GM06990 (cell line): ENCODE results near the gene LHFPL3.

ENCODE experiments used
- DNase-seq: peaks from one replicate; pipeline ENCODE4 v3.0.0-alpha.2; 2011; ENCODE audit not compliant: insufficient read length; ENCODE audit errors: extremely low read depth
- H3K27me3 ChIP-seq: replicated peaks from 2 replicates; pipeline ENCODE4 v1.6.0; 2011; ENCODE audit warnings: low read length; ENCODE audit not compliant: control insufficient read depth, insufficient read depth
- H3K36me3 ChIP-seq: 2 replicates; pipeline ENCODE4 v1.5.1; 2011; ENCODE audit warnings: low read length; ENCODE audit not compliant: control insufficient read depth, insufficient read depth
- H3K4me3 ChIP-seq: replicated peaks from 2 replicates; pipeline ENCODE4 v1.5.1; 2011; ENCODE audit warnings: low read depth, mild to moderate bottlenecking, control low read depth, low read length
- CTCF ChIP-seq: IDR thresholded peaks from 2 replicates; pipeline ENCODE4 v1.5.1; 2011; ENCODE audit warnings: low read length, control low read depth, mild to moderate bottlenecking, inconsistent platforms; ENCODE audit not compliant: insufficient read depth, poor library complexity, severe bottlenecking

LHFPL3 gene

GRCh38 chr7:104805449-104806317 is 477.3 kb downstream of the LHFPL3 start:
- no peaks in the 10 kb centered on the region for H3K36me3 ChIP-seq
- no peak overlapping the region for H3K4me3 ChIP-seq
- TF ChIP-seq CTCF: no peak
- no peak for DNase-seq
- H3K27me3 ChIP-seq: peaks cover 2% of the 10 kb centered on the region

- Histone ChIP-seq H3K4me3 (no peak overlapping the region), H3K27me3 (peaks cover 2% of the 10 kb centered on the region), H3K36me3 (no peaks in the 10 kb centered on the region)
- TF ChIP-seq CTCF: no peak
- no peak for DNase-seq
Measured at GRCh38 chr7:104807671-104808070, 479.3 kb downstream of the LHFPL3 start.

- Histone ChIP-seq H3K36me3 (no peaks in the 10 kb centered on the region), H3K4me3 (no peak overlapping the region), H3K27me3 (peaks cover 2% of the 10 kb centered on the region)
- no peak for DNase-seq
- TF ChIP-seq CTCF: no peak
Measured at GRCh38 chr7:104809906-104810305, 481.5 kb downstream of the LHFPL3 start.

GRCh38 chr7:104814126-104814525 is 485.7 kb downstream of the LHFPL3 start:
- DNase-seq: no peak
- Histone ChIP-seq H3K36me3 (no peaks in the 10 kb centered on the region), H3K27me3 (no peaks in the 10 kb centered on the region; the same call in 1 of the 2 replicates), H3K4me3 (no peak overlapping the region)
- no peak for TF ChIP-seq CTCF

GRCh38 chr7:104814671-104815400 is 486.4 kb downstream of the LHFPL3 start:
- no peak overlapping the region for H3K4me3 ChIP-seq
- no peak for DNase-seq
- no peak for TF ChIP-seq CTCF
- no peaks in the 10 kb centered on the region; the same call in 1 of the 2 replicates for H3K27me3 ChIP-seq
- no peaks in the 10 kb centered on the region for H3K36me3 ChIP-seq
